ENCODE results near the gene TXNDC11.
A peak's percentile ranks its signal among the peaks of the same experiment; 100 is the strongest.

Gene TXNDC11

DNA sequence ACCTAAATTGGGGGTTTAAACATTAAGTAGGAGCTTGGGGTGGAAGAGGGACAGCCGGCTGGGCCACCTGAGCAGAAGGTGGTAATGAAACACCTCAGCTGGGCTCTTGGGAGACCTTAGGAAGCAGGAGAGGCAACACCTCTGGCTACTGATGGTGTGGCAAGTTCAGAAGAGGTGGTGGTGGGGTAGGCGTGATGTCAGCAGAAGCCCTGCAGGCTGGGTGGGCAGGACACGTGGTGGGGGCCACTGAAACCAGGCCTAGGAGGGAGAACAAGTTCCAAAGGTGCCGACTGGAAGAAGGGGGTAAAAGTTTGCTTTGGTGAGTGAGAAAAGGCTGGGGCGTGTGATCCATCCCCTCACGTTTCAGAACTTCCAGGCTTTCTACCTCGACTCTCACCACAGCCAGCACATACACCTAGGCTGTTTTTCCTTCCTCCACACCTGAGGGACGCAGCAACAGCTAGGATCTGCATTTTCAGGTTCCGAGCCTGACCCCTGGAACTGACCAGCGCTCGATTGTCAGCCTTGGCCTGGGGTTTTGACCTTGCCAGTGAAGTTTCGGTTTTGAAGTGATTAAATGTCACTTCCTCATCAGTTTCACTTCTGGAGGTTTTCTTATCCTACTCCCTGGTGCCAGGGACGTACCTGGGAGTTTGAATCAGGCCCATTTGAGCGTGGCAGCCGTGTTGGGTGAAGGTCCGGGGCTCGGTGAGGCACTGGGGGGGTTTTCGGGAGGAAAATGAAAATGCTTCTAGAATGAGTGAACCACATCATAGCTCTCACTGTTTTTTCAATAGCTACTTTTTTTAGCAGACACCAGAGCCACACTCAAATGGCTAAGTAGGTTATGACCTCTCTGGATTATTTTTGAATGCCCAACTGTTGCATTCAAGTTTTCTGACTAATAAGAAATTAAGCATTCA, 64.4 kb downstream of the TXNDC11 start:
- no peak overlapping the region for H3K9ac ChIP-seq (ENCODE audit: low read length in 5 of 5)
- peaks cover 12 to 80% (median 73%) of the 10 kb centered on the region in 5 donors for H3K36me3 ChIP-seq (ENCODE audit: control insufficient read depth in 5 of 5, insufficient read depth in 5 of 5, low read length in 5 of 5)
- no peak overlapping the region for H3K4me3 ChIP-seq (ENCODE audit: low read depth in 1 of 5, low read length in 5 of 5)
- peak overlapping the region; percentile 46 for H3K27ac ChIP-seq (ENCODE audit: low read depth, low read length)
- peaks cover 9 to 78% (median 54%) of the 10 kb centered on the region in 5 donors for H3K4me1 ChIP-seq (ENCODE audit: control insufficient read depth in 5 of 5, insufficient read depth in 5 of 5, low read length in 5 of 5)
- no peaks in the 10 kb centered on the region for H3K9me3 ChIP-seq (ENCODE audit: control insufficient read depth in 5 of 5, low read length in 5 of 5)
- no peaks in the 10 kb centered on the region for H3K27me3 ChIP-seq (ENCODE audit: control insufficient read depth in 5 of 5, insufficient read depth in 4 of 5, low read length in 5 of 5)

GRCh38 chr16:11677451-11677951, 65.2 kb downstream of the TXNDC11 start:
- Histone ChIP-seq H3K9me3 (ENCODE audit: control insufficient read depth in 5 of 5, low read length in 5 of 5) (no peaks in the 10 kb centered on the region), H3K4me1 (ENCODE audit: control insufficient read depth in 5 of 5, insufficient read depth in 5 of 5, low read length in 5 of 5) (peaks cover 9 to 81% (median 60%) of the 10 kb centered on the region in 5 donors), H3K4me3 (ENCODE audit: low read depth in 1 of 5, low read length in 5 of 5) (no peak overlapping the region), H3K27me3 (ENCODE audit: control insufficient read depth in 5 of 5, insufficient read depth in 4 of 5, low read length in 5 of 5) (no peaks in the 10 kb centered on the region), H3K9ac (ENCODE audit: low read length in 5 of 5) (no peak overlapping the region), H3K27ac (ENCODE audit: low read depth, low read length) (peak overlapping the region; percentile 46), H3K36me3 (ENCODE audit: control insufficient read depth in 5 of 5, insufficient read depth in 5 of 5, low read length in 5 of 5) (peaks cover 7 to 74% (median 65%) of the 10 kb centered on the region in 5 donors)

GRCh38 chr16:11676799-11677198, 65.9 kb downstream of the TXNDC11 start:
- H3K9me3 ChIP-seq (ENCODE audit: control insufficient read depth in 5 of 5, low read length in 5 of 5) = no peaks in the 10 kb centered on the region
- peak overlapping the region; percentile 41 for H3K27ac ChIP-seq (ENCODE audit: low read depth, low read length)
- H3K4me3 ChIP-seq (ENCODE audit: low read depth in 1 of 5, low read length in 5 of 5) = no peak overlapping the region
- no peaks in the 10 kb centered on the region for H3K27me3 ChIP-seq (ENCODE audit: control insufficient read depth in 5 of 5, insufficient read depth in 4 of 5, low read length in 5 of 5)
- peaks cover 9 to 81% (median 60%) of the 10 kb centered on the region in 5 donors for H3K4me1 ChIP-seq (ENCODE audit: control insufficient read depth in 5 of 5, insufficient read depth in 5 of 5, low read length in 5 of 5)
- H3K36me3 ChIP-seq (ENCODE audit: control insufficient read depth in 5 of 5, insufficient read depth in 5 of 5, low read length in 5 of 5) = peaks cover 3 to 68% (median 59%) of the 10 kb centered on the region in 5 donors
- no peak overlapping the region for H3K9ac ChIP-seq (ENCODE audit: low read length in 5 of 5)

GRCh38 chr16:11675561-11676511, 66.8 kb downstream of the TXNDC11 start:
- no peaks in the 10 kb centered on the region for H3K9me3 ChIP-seq (ENCODE audit: control insufficient read depth in 5 of 5, low read length in 5 of 5)
- peaks cover 11 to 81% (median 62%) of the 10 kb centered on the region in 5 donors for H3K4me1 ChIP-seq (ENCODE audit: control insufficient read depth in 5 of 5, insufficient read depth in 5 of 5, low read length in 5 of 5)
- H3K9ac ChIP-seq (ENCODE audit: low read length in 5 of 5) = no peak overlapping the region
- H3K27ac ChIP-seq (ENCODE audit: low read depth, low read length) = peak overlapping the region; percentile 41
- H3K27me3 ChIP-seq (ENCODE audit: control insufficient read depth in 5 of 5, insufficient read depth in 4 of 5, low read length in 5 of 5) = no peaks in the 10 kb centered on the region
- peaks cover 2 to 61% (median 52%) of the 10 kb centered on the region in 5 donors for H3K36me3 ChIP-seq (ENCODE audit: control insufficient read depth in 5 of 5, insufficient read depth in 5 of 5, low read length in 5 of 5)
- H3K4me3 ChIP-seq (ENCODE audit: low read depth in 1 of 5, low read length in 5 of 5) = no peak overlapping the region

DNA sequence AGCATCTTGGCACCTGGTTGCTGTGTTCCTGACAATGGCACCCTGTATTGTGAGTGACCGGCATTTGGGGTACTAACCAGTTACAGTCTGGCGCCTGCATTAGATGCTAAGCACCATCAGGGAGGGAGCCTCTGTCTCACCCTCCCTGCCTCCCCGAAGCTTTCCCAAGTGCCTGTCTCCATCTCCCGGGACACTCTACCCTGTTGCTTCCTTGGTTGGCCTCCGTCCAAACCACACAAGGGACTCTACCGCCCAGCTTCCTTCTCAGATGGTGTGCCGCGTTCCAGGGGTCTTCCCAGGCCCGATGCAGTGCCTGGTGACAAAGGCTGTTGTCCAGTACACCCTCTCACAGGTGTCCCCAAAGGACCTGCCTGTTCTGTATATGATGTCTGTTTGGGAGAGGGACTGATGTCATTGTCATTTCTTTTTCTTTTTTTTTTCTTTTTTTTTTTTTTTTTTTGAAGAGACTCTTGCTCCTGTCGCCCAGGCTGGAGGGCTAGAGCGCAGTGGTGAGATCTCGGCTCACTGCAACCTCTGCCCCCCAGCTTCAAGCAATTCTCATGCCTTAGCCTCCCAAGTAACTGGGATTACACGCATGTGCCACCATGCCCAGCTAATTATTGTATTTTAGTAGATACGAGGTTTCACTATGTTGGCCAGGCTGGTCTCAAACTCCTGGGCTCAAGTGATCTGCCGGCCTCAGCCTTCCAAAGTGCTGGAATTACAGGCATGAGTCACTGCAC, 67.7 kb downstream of the TXNDC11 start:
- H3K9me3 ChIP-seq (ENCODE audit: control insufficient read depth in 5 of 5, low read length in 5 of 5) = no peaks in the 10 kb centered on the region
- H3K4me3 ChIP-seq (ENCODE audit: low read depth in 1 of 5, low read length in 5 of 5) = no peak overlapping the region
- H3K27ac ChIP-seq (ENCODE audit: low read depth, low read length) = peak overlapping the region; percentile 94
- no peak overlapping the region for H3K9ac ChIP-seq (ENCODE audit: low read length in 5 of 5)
- H3K4me1 ChIP-seq (ENCODE audit: control insufficient read depth in 5 of 5, insufficient read depth in 5 of 5, low read length in 5 of 5) = peaks cover 15 to 86% (median 71%) of the 10 kb centered on the region in 5 donors
- H3K27me3 ChIP-seq (ENCODE audit: control insufficient read depth in 5 of 5, insufficient read depth in 4 of 5, low read length in 5 of 5) = no peaks in the 10 kb centered on the region
- H3K36me3 ChIP-seq (ENCODE audit: control insufficient read depth in 5 of 5, insufficient read depth in 5 of 5, low read length in 5 of 5) = peaks cover 2 to 55% (median 46%) of the 10 kb centered on the region in 5 donors

DNA sequence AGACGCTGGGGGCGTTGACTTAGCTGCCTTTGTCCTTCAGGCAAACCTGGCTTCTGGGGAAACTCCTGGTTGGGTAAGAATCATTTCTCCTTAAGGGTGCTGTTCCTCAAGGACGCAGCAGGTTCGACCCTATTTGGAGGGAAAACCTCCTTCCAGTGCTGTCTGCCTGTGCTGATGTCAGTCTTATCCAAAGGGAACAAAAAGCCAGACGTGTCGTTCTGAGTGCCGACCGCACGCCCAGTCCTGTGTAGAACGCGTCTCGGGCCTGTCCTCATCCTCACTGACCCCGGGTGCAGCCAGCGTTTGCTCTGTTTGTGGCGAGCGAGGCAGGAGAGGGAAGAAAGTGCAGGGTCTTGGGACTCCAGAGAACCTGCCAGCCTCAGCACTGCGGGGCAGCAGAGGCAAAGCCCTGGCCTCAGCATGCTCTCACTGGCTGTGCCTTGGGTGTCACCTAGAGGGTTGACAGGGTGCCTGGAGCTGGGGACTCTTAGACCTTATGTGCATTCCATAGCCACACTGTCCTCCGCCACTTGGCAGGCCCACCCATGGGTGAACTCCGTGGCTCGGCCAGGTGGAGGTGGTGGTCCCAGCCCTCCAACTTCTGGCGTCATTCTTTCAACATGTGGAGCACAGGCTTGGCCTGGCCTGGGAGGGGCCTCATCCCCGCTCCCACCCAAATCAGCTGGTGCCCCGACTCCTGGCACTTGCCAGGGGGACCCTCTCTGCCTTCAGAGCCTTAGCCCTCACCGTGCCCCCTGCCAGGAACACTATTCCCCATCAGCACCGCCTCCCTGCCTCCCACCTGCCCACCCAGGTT, 68.4 kb downstream of the TXNDC11 start:
- no peaks in the 10 kb centered on the region for H3K27me3 ChIP-seq (ENCODE audit: control insufficient read depth in 5 of 5, insufficient read depth in 4 of 5, low read length in 5 of 5)

DNA sequence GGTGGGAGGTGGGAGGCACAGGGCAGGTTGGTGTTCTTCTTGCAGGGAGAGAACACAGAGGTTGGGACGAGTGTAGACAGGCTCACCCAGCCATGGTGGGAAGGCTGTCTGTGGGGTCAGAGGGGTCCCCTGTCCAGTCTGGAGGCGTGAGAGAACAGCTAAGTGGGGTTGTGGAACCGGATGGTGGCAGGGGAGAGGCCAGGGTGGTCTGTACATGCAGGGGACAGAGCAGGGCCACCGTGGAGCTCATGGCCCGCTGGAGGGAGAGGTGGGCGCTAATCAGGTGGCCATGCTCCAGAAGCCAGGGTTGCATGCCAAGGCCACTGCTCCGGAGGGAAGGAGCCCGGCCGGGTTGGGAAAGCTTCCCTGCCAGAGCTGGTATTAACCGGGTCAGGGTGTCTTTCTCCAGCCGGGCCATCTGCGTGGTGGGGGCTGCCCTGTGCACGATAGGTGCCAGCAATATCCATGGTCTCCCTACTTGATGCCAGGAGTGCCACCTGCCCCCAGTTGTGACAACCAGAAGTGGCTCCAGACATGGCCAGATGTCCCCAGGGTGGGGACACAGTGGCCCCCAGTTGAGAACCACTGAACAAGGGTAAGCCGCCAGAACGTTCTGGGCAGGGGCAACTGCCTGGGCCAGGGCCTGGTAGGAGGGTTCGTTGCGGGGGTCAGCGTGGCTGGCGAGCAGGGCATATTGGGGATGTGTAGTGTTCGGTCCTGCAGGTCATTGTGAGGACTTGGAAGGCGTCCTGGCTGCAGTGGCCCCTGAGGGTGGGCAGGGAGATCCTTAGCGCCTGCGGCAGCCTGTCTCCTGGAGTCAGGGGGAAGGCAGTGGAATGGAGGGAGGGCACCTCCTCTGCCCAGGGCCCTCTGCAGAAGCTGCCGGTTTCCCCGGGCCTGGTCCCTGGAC, 69.3 kb downstream of the TXNDC11 start:
- no peaks in the 10 kb centered on the region for H3K27me3 ChIP-seq (ENCODE audit: control insufficient read depth in 5 of 5, insufficient read depth in 4 of 5, low read length in 5 of 5)
- peak overlapping the region; percentile 94 for H3K27ac ChIP-seq (ENCODE audit: low read depth, low read length)
- peak overlapping the region in 1 of 5 donors; percentile 21 for H3K9ac ChIP-seq (ENCODE audit: low read length in 5 of 5)
- H3K4me1 ChIP-seq (ENCODE audit: control insufficient read depth in 5 of 5, insufficient read depth in 5 of 5, low read length in 5 of 5) = peaks cover 20 to 96% (median 79%) of the 10 kb centered on the region in 5 donors
- peaks cover 0 to 39% (median 30%) of the 10 kb centered on the region in 5 donors for H3K36me3 ChIP-seq (ENCODE audit: control insufficient read depth in 5 of 5, insufficient read depth in 5 of 5, low read length in 5 of 5)
- H3K4me3 ChIP-seq (ENCODE audit: low read depth in 1 of 5, low read length in 5 of 5) = peak overlapping the region in 4 of 5 donors; percentile 4 to 43 (median 20)
- no peaks in the 10 kb centered on the region for H3K9me3 ChIP-seq (ENCODE audit: control insufficient read depth in 5 of 5, low read length in 5 of 5)

More for the DNA sequence above, 68.4 kb downstream of the TXNDC11 start:
- Histone ChIP-seq H3K9me3 (ENCODE audit: control insufficient read depth in 5 of 5, low read length in 5 of 5) (no peaks in the 10 kb centered on the region), H3K4me1 (ENCODE audit: control insufficient read depth in 5 of 5, insufficient read depth in 5 of 5, low read length in 5 of 5) (peaks cover 20 to 94% (median 78%) of the 10 kb centered on the region in 5 donors), H3K4me3 (ENCODE audit: low read depth in 1 of 5, low read length in 5 of 5) (no peak overlapping the region), H3K36me3 (ENCODE audit: control insufficient read depth in 5 of 5, insufficient read depth in 5 of 5, low read length in 5 of 5) (peaks cover 0 to 47% (median 38%) of the 10 kb centered on the region in 5 donors), H3K9ac (ENCODE audit: low read length in 5 of 5) (no peak overlapping the region), H3K27ac (ENCODE audit: low read depth, low read length) (peak overlapping the region; percentile 94)
